ENCODE data around the gene SCN3A. TPM values are rescaled to one million over a fixed set of nuclear protein-coding genes. Genes with fewer than 3 reads are reported as not detected.

SCN3A gene
- total RNA-seq, 2 experiments from 2014 or later, result 0.07 TPM; not detected in 1

GRCh38 chr2:165176780-165177179, 27.1 kb downstream of the SCN3A start:
- H3K27ac Mint-ChIP-seq, result no peak overlapping the region

GRCh38 chr2:165173215-165173614, 30.6 kb downstream of the SCN3A start:
- no peaks in the 10 kb centered on the region for H3K9me3 Mint-ChIP-seq
- intact Hi-C loops (cut with micrococcal nuclease), result no loop called here
- H3K4me3 Mint-ChIP-seq, result no peak overlapping the region
- ATAC-seq, result no peak
- DNase-seq, result no peak
- H3K36me3 Mint-ChIP-seq (ENCODE audit: low read depth), result no peaks in the 10 kb centered on the region
- no peaks in the 10 kb centered on the region for H3K4me1 Mint-ChIP-seq (ENCODE audit: low read depth)
- POLR2A ChIA-PET, result interaction anchor here (0.6 kb wide), 1 partner anchor 120 kb away, joined by 3 read pairs; no protein-coding TSS in a partner anchor
- CTCF ChIA-PET, result no interaction called here
- TF ChIP-seq CTCF (IDR thresholded peaks at IDR 0.05), result no peak
- no peak overlapping the region for H3K27ac Mint-ChIP-seq
- no peaks in the 10 kb centered on the region for H3K27me3 Mint-ChIP-seq

More at GRCh38 chr2:165176780-165177179, 27.1 kb downstream of the SCN3A start:
- H3K4me3 Mint-ChIP-seq, result no peak overlapping the region
- no peak for DNase-seq
- POLR2A ChIA-PET, result no interaction called here
- no peaks in the 10 kb centered on the region for H3K9me3 Mint-ChIP-seq
- CTCF ChIA-PET, result no interaction called here
- peaks cover 2% of the 10 kb centered on the region for H3K27me3 Mint-ChIP-seq
- no peak for ATAC-seq
- no peak for TF ChIP-seq CTCF (IDR thresholded peaks at IDR 0.05)
- no peaks in the 10 kb centered on the region for H3K4me1 Mint-ChIP-seq (ENCODE audit: low read depth)
- H3K36me3 Mint-ChIP-seq (ENCODE audit: low read depth), result no peaks in the 10 kb centered on the region
- intact Hi-C loops (cut with micrococcal nuclease), result no loop called here

- TF ChIP-seq CTCF (IDR thresholded peaks at IDR 0.05), result no peak
- no peaks in the 10 kb centered on the region for H3K36me3 Mint-ChIP-seq (ENCODE audit: low read depth)
- ATAC-seq (no peak), DNase-seq (no peak)
- CTCF ChIA-PET, result no interaction called here
- H3K4me1 Mint-ChIP-seq (ENCODE audit: low read depth), result no peaks in the 10 kb centered on the region
- intact Hi-C loops (cut with micrococcal nuclease), result no loop called here
- POLR2A ChIA-PET, result no interaction called here
- no peaks in the 10 kb centered on the region for H3K27me3 Mint-ChIP-seq
- no peak overlapping the region for H3K27ac Mint-ChIP-seq
- H3K9me3 Mint-ChIP-seq, result no peaks in the 10 kb centered on the region
- no peak overlapping the region for H3K4me3 Mint-ChIP-seq
These were observed 39.6 kb downstream of the SCN3A start for GRCh38 chr2:165164201-165164600.

GRCh38 chr2:165163761-165164160, 40.1 kb downstream of the SCN3A start:
- H3K4me3 Mint-ChIP-seq, result no peak overlapping the region
- ChIA-PET CTCF (no interaction called here), POLR2A (no interaction called here)
- no peaks in the 10 kb centered on the region for H3K36me3 Mint-ChIP-seq (ENCODE audit: low read depth)
- intact Hi-C loops (cut with micrococcal nuclease), result no loop called here
- DNase-seq (no peak), ATAC-seq (no peak)
- no peak for TF ChIP-seq CTCF (IDR thresholded peaks at IDR 0.05)
- H3K27ac Mint-ChIP-seq, result no peak overlapping the region
- no peaks in the 10 kb centered on the region for H3K27me3 Mint-ChIP-seq
- no peaks in the 10 kb centered on the region for H3K9me3 Mint-ChIP-seq
- H3K4me1 Mint-ChIP-seq (ENCODE audit: low read depth), result no peaks in the 10 kb centered on the region

- H3K36me3 Mint-ChIP-seq (ENCODE audit: low read depth), result no peaks in the 10 kb centered on the region
- intact Hi-C loops (cut with micrococcal nuclease), result no loop called here
- no peaks in the 10 kb centered on the region for H3K9me3 Mint-ChIP-seq
- H3K4me3 Mint-ChIP-seq, result no peak overlapping the region
- ChIA-PET POLR2A (no interaction called here), CTCF (no interaction called here)
- H3K27ac Mint-ChIP-seq, result no peak overlapping the region
- H3K4me1 Mint-ChIP-seq (ENCODE audit: low read depth), result no peaks in the 10 kb centered on the region
- no peaks in the 10 kb centered on the region for H3K27me3 Mint-ChIP-seq
- no peak for ATAC-seq
- TF ChIP-seq CTCF (IDR thresholded peaks at IDR 0.05), result no peak
- no peak for DNase-seq
These were observed 41.4 kb downstream of the SCN3A start for GRCh38 chr2:165162466-165162865.
